GM12878 (cell line): ENCODE results near the gene PINK1. TPM values are rescaled to one million over a fixed set of nuclear protein-coding genes. Genes with fewer than 3 reads are reported as not detected.

Experiments used
- ATF7 ChIP-seq: fragments of 450-650 bp; IDR thresholded peaks from 2 replicates; pipeline ENCODE4 v1.6.1; 2016; ENCODE audit warnings: low read depth, mild to moderate bottlenecking
- BACH1 ChIP-seq: fragments of 450-650 bp; IDR thresholded peaks from 2 replicates; pipeline ENCODE4 v1.6.1; 2017; ENCODE audit warnings: mild to moderate bottlenecking, borderline replicate concordance
- BHLHE40 ChIP-seq, 2 experiments: fragments of 450-650 bp in 1 of 2; IDR thresholded peaks; 2 replicates each; pipeline ENCODE4 v1.6.1; 2011 to 2017; ENCODE audit warnings: low read depth in 2 of 2, borderline replicate concordance in 1 of 2, improper control_type of control experiment in 1 of 2, low read length in 1 of 2, mild to moderate bottlenecking in 1 of 2
- CBFB ChIP-seq: IDR thresholded peaks from 2 replicates; pipeline ENCODE4 v1.6.1; 2016; ENCODE audit warnings: antibody characterized with exemption, low read depth
- CREB1 ChIP-seq: IDR thresholded peaks from 2 replicates; pipeline ENCODE4 v1.6.1; 2012; ENCODE audit warnings: low read depth, mild to moderate bottlenecking, inconsistent platforms
- ESRRA ChIP-seq: IDR thresholded peaks from 2 replicates; pipeline ENCODE4 v1.6.1; 2012; ENCODE audit warnings: mild to moderate bottlenecking, low read length, improper control_type of control experiment
- KLF5 ChIP-seq: fragments of 450-650 bp; IDR thresholded peaks from 2 replicates; pipeline ENCODE4 v1.6.1; 2014; ENCODE audit warnings: mild to moderate bottlenecking; ENCODE audit not compliant: partially characterized antibody
- POLR2A ChIP-seq: IDR thresholded peaks from 2 replicates; pipeline ENCODE4 v1.6.1; 2011; ENCODE audit warnings: low read depth, mild to moderate bottlenecking, low read length
- POU2F2 ChIP-seq: IDR thresholded peaks from 3 replicates; pipeline ENCODE4 v1.6.1; 2011; ENCODE audit warnings: low read depth, mild to moderate bottlenecking, low read length, borderline replicate concordance
- SIN3A ChIP-seq: IDR thresholded peaks from 2 replicates; pipeline ENCODE4 v1.6.1; 2012; ENCODE audit warnings: low read depth, low read length, improper control_type of control experiment
- SMAD5 ChIP-seq: IDR thresholded peaks from 2 replicates; pipeline ENCODE4 v1.6.1; 2016; ENCODE audit warnings: antibody characterized with exemption, low read depth
- SPI1 ChIP-seq: IDR thresholded peaks from 2 replicates; pipeline ENCODE4 v1.6.1; 2011; ENCODE audit warnings: low read depth, mild to moderate bottlenecking, low read length, moderate library complexity, borderline replicate concordance; ENCODE audit not compliant: insufficient read depth
- TCF12 ChIP-seq: IDR thresholded peaks from 2 replicates; pipeline ENCODE4 v1.6.1; 2011; ENCODE audit warnings: low read depth, mild to moderate bottlenecking, low read length
- polyA plus RNA-seq, 11 experiments: library from polyadenylated mRNA; depleted of rRNA in 4 of 11; unstranded in 6 of 11; stranded (reverse) in 5 of 11; fragments of >200 nt; fragmentation: Nextera tagmentation in 4 of 11; fragmentation: Illumina TruSeq in 1 of 11; extraction: Ambion mirVana in 4 of 11; extraction: Trizol in 1 of 11; gene quantifications; 1 replicate in 1 of 11; 2 replicates in 10 of 11; pipeline versions ENCODE4 v1.2.1 to v1.2.3, GENCODE V29; 2011 to 2016; ENCODE audit warnings: inconsistent platforms in 2 of 11, missing spikeins in 2 of 11, low read depth in 1 of 11
- total RNA-seq, 4 experiments: library from RNA; depleted of rRNA in 3 of 4; stranded (reverse); fragments of >200 nt in 3 of 4; fragmentation: Illumina TruSeq in 1 of 4; extraction: Trizol in 1 of 4; gene quantifications; 2 replicates each; pipeline versions ENCODE4 v1.2.1 to v1.2.3, GENCODE V29; 2013 to 2021
- TF ChIP-seq, protein P1 (sequence below): fragments of 450-650 bp; IDR thresholded peaks from 2 replicates; pipeline ENCODE4 v1.6.1; 2018; ENCODE audit warnings: mild to moderate bottlenecking, low read depth, moderate library complexity; ENCODE audit not compliant: partially characterized antibody
- TF ChIP-seq, protein P2 (sequence below): fragments of 450-650 bp; IDR thresholded peaks from 2 replicates; pipeline ENCODE4 v1.6.1; 2016; ENCODE audit warnings: mild to moderate bottlenecking, moderate library complexity, borderline replicate concordance
- TF ChIP-seq, protein P3 (sequence below): IDR thresholded peaks from 2 replicates; pipeline ENCODE4 v1.6.1; 2012; ENCODE audit warnings: improper control_type of control experiment, low read depth, low read length; ENCODE audit not compliant: insufficient replicate concordance

PINK1 gene
- total and polyA plus RNA-seq, 10 of the 15 experiments (the other 5 are each of a cell fraction or from before 2014, with no cell fraction given) = 0.42 to 4.4 (median 1.9) TPM; not detected in 1

DNA sequence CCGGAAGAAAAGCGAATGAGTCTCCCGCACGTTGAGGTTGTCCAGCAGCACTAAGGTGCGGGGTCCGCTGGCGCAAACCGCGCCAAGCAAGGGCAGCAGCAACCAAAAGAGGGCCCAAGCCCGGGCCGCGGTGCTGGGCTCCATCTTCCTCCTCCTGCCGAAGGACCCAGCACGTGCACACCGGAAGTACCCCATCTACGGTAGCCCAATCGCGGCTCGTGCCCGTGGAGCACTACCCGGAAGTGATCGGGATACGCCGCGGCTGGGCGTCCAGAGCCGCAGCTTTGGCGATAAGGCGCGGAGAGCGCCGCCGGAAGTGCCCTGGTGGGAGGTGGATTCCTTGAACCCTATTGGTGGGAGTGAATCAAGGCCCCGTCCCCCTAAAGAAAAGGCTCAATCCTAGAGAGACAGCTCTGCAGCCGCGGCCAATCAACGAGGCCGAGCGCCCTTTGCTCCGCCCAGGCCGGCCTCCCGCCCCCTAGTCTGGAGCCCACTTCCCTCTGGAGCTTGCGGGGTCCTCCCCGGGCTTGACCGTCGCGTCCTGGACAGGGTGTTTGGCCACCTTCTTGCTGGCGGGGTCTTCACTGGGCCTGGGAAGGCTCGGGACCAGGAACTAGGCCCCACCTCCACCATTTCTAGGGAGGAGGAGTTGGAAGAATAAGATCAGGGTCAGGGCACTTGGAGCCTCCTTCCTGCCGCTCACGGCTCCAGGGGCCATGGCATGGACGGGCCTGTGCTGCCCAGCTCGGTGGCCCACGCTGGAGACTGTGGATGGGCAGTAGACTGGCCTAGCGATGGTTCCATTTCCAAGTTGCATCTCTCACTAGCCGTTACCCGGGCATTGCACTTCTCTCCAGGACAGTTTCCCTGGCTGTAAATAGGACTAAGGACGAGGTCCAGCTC is 28.2 kb downstream of the PINK1 start, which contains the start of gene DDOST (continued):
- 0 out of 2 replicates have a peak, but pooled peaks have one; percentile 50 for TF ChIP-seq TCF12
- TF ChIP-seq, protein P1, sequence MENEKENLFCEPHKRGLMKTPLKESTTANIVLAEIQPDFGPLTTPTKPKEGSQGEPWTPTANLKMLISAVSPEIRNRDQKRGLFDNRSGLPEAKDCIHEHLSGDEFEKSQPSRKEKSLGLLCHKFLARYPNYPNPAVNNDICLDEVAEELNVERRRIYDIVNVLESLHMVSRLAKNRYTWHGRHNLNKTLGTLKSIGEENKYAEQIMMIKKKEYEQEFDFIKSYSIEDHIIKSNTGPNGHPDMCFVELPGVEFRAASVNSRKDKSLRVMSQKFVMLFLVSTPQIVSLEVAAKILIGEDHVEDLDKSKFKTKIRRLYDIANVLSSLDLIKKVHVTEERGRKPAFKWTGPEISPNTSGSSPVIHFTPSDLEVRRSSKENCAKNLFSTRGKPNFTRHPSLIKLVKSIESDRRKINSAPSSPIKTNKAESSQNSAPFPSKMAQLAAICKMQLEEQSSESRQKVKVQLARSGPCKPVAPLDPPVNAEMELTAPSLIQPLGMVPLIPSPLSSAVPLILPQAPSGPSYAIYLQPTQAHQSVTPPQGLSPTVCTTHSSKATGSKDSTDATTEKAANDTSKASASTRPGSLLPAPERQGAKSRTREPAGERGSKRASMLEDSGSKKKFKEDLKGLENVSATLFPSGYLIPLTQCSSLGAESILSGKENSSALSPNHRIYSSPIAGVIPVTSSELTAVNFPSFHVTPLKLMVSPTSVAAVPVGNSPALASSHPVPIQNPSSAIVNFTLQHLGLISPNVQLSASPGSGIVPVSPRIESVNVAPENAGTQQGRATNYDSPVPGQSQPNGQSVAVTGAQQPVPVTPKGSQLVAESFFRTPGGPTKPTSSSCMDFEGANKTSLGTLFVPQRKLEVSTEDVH = peak; percentile 55
- TF ChIP-seq, protein P2, sequence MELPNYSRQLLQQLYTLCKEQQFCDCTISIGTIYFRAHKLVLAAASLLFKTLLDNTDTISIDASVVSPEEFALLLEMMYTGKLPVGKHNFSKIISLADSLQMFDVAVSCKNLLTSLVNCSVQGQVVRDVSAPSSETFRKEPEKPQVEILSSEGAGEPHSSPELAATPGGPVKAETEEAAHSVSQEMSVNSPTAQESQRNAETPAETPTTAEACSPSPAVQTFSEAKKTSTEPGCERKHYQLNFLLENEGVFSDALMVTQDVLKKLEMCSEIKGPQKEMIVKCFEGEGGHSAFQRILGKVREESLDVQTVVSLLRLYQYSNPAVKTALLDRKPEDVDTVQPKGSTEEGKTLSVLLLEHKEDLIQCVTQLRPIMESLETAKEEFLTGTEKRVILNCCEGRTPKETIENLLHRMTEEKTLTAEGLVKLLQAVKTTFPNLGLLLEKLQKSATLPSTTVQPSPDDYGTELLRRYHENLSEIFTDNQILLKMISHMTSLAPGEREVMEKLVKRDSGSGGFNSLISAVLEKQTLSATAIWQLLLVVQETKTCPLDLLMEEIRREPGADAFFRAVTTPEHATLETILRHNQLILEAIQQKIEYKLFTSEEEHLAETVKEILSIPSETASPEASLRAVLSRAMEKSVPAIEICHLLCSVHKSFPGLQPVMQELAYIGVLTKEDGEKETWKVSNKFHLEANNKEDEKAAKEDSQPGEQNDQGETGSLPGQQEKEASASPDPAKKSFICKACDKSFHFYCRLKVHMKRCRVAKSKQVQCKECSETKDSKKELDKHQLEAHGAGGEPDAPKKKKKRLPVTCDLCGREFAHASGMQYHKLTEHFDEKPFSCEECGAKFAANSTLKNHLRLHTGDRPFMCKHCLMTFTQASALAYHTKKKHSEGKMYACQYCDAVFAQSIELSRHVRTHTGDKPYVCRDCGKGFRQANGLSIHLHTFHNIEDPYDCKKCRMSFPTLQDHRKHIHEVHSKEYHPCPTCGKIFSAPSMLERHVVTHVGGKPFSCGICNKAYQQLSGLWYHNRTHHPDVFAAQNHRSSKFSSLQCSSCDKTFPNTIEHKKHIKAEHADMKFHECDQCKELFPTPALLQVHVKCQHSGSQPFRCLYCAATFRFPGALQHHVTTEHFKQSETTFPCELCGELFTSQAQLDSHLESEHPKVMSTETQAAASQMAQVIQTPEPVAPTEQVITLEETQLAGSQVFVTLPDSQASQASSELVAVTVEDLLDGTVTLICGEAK = peak; percentile 96
- TF ChIP-seq ATF7 = 0 out of 2 replicates have a peak, but pooled peaks have one; percentile 21
- peak; percentile 37; the same call in 1 of the 2 replicates for TF ChIP-seq CBFB
- TF ChIP-seq POLR2A = peak; percentile 85
- TF ChIP-seq ESRRA = no peak
- TF ChIP-seq SMAD5 = peak; percentile 64; the same call in 1 of the 2 replicates
- peak; percentile 44; the same call in 1 of the 3 replicates for TF ChIP-seq POU2F2
- peak; percentile 64; the same call in 1 of the 2 replicates for TF ChIP-seq SPI1
- TF ChIP-seq, protein P3, sequence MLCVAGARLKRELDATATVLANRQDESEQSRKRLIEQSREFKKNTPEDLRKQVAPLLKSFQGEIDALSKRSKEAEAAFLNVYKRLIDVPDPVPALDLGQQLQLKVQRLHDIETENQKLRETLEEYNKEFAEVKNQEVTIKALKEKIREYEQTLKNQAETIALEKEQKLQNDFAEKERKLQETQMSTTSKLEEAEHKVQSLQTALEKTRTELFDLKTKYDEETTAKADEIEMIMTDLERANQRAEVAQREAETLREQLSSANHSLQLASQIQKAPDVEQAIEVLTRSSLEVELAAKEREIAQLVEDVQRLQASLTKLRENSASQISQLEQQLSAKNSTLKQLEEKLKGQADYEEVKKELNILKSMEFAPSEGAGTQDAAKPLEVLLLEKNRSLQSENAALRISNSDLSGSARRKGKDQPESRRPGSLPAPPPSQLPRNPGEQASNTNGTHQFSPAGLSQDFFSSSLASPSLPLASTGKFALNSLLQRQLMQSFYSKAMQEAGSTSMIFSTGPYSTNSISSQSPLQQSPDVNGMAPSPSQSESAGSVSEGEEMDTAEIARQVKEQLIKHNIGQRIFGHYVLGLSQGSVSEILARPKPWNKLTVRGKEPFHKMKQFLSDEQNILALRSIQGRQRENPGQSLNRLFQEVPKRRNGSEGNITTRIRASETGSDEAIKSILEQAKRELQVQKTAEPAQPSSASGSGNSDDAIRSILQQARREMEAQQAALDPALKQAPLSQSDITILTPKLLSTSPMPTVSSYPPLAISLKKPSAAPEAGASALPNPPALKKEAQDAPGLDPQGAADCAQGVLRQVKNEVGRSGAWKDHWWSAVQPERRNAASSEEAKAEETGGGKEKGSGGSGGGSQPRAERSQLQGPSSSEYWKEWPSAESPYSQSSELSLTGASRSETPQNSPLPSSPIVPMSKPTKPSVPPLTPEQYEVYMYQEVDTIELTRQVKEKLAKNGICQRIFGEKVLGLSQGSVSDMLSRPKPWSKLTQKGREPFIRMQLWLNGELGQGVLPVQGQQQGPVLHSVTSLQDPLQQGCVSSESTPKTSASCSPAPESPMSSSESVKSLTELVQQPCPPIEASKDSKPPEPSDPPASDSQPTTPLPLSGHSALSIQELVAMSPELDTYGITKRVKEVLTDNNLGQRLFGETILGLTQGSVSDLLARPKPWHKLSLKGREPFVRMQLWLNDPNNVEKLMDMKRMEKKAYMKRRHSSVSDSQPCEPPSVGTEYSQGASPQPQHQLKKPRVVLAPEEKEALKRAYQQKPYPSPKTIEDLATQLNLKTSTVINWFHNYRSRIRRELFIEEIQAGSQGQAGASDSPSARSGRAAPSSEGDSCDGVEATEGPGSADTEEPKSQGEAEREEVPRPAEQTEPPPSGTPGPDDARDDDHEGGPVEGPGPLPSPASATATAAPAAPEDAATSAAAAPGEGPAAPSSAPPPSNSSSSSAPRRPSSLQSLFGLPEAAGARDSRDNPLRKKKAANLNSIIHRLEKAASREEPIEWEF = no peak
- peak; percentile 65; the same call in 1 of the 2 replicates for TF ChIP-seq CREB1
- peak; percentile 87 to 94 for TF ChIP-seq BHLHE40 (IDR thresholded peaks at IDR 0.05; ENCODE audit: borderline replicate concordance in 1 of 2, low read depth in 2 of 2, low read length in 1 of 2)
- no peak for TF ChIP-seq KLF5
- peak; percentile 63; the same call in 1 of the 2 replicates for TF ChIP-seq BACH1
- peak; percentile 70 for TF ChIP-seq SIN3A
